ENCODE results near the gene ERO1B.

Gene ERO1B

DNA sequence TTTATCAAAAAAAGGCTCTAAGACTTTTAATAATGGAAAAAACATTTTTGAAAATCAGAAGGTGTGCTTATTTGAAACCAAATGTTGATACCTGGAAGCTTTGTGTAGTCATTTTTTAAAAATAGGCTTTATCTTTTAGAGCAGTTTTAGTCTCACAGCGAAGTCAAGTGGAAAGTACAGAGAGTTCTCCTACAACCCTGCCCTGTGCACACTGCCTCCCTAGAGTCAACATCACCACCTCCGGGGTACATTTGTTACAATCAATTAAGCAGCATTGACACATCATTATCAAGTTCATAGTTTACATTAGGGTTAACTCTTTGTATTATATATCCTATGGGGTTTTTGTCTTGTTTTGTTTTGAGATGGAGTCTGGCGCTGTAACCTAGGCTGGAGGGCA, 10.7 kb upstream of the ERO1B start:
- no peak for DNase-seq

DNA sequence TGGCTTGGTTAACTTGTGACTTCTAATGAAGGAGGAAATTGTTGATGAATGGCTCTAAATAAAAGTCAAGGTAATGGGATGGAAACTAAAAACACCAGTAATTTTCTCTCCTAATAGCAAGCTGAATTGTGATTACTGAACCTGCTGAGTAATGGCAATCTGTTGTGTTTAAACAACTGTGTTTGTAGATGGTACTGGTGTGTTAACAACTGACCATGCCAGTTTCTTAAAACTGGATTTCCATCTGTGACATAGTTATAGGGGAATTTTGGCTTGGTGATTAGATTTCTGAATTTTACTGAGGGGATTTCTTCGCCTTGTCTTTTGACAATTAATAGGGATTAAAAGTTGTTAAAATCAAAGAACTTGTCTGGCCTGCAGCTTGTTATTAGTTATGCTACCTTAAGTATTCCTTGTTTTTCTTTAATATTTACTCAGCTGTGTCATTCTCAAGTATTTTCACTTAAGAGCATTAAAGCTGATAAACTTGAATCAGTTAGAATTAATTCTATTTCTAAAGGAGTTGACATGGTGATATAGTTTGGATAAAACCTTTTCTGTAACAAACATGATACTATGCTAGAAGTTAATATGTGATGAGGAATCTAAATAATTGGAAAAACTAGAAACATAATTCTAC, 7.9 kb upstream of the ERO1B start:
- no peak for DNase-seq

DNA sequence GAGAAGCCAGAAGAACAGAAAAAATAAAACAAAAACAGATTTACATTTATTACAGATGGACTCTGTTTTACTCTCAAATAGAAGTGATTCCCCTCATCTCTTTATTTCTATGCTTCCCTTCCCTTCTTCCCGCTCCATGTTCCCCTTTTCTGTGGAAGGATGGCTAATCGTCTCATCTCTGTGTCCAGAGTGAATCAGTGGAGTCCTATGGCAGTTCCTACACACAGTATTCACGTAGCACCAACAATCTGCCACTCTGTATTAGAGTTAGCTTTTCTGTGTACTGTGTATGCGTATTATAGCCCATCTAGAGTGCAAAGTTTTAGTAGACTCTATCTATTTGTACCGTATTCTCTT, 6.8 kb upstream of the ERO1B start:
- DNase-seq = no peak

DNA sequence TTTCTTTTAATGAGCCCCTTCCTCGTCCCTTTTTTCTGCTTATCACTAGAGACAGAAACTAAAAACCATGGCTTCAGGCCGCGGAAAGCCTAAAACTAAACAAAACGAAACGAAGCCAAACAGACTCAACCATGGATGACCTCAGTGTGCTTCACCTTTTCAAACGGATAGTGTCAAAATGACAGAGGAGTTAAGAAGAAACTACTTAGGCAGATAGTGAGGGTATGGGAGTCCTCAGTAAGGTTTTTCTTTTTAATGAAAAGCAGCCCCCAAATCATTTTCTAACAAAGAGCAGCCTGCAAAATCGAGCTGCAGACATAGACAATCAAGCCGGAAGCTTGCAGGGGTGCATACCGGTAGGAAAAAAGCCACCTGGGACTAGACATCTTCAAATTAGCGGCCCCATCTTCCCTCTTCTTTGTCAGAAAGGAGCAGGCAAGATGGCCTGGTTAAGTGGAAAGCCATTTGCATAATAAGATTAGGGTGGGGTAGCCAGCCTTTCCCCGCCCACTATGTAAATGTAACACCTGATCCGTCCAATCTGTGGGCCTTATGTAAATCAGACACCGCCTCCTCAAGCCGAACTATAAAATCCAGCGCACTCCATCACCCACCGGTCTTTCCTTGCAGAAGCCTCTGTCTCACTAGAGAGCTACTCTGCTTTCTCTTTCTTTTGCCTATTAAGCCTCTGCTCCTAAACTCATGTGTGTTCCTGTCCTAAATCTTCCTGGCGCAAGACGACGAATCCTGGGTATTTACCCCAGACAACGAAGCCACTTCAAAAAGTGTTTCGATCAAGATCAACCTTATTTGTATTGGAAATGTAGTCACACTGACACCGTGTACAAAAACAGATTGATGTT, 6.2 kb upstream of the ERO1B start:
- no peak for DNase-seq

DNA sequence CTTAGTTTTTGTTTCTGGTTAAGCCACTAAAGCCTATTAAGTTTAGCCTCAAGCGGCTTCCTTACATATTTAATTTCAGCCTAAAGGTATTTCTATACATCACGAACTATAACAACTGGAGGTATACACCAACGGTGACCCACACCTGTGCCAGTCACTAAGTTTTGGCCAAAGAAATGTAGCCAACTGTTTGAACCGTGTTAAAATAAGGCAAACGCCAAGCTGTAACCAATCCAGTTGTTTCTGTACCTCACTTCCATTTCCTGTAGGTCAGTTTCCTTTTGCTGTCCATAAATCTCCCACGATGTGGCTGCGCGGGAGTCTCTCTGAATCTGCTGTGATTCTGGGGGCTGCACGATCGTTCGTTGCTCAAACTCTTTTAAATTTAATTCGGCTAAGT, 5.6 kb upstream of the ERO1B start:
- DNase-seq = no peak

DNA sequence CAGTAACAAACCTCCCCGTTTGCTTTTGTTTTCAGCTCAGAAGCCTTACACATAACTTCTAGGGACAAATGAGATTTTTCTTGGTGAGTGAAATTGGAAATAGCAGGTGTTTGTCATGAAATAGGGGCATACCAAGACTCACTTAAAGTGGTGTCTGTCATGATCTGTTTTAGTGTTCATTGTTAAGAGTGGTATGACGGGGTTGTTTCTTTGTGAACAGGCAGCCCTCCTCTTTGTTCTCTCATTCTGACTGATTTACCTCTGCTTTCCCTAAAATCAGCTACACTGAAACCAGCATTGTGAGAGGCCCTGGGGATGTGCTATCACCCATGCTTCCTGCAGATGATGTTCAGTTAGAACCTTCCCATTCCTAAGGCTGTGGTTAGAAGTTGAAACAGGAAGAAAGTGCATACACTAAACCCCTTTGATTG, 2.5 kb upstream of the ERO1B start:
- DNase-seq = peak; percentile 7

DNA sequence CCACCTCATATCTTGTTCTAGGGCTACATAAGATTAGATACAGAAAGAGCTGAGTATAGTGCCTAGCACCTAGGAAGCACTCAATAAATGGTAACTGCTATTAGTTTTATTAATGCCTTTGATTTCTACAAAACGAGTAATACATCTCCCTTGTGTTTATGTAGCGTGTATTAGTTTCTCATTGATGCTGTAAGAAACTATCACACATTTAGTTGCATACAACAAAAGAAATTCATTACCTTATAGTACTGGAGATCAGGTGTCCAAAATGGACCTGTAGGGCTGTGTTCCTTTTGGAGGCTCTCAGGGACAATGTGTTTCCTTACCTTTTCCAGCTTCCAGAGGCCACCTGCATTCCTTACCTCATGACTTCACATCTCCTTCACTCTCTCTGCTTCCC, 961 bp upstream of the ERO1B start:
- no peak for DNase-seq

DNA sequence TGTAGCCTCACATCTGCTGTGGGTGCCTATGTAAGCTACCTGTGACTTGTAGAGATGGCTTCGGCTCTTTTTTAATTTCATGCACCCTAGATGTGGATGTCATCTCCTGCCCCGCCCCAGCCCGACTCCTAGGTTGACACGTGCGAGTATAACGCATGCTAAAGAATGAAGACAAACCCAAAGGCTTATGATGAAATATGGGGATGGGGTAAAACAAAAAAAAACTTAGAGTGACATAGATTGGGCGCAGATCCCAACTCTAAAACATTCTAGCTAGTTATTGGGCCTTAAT, 613 bp upstream of the ERO1B start:
- DNase-seq = no peak

DNA sequence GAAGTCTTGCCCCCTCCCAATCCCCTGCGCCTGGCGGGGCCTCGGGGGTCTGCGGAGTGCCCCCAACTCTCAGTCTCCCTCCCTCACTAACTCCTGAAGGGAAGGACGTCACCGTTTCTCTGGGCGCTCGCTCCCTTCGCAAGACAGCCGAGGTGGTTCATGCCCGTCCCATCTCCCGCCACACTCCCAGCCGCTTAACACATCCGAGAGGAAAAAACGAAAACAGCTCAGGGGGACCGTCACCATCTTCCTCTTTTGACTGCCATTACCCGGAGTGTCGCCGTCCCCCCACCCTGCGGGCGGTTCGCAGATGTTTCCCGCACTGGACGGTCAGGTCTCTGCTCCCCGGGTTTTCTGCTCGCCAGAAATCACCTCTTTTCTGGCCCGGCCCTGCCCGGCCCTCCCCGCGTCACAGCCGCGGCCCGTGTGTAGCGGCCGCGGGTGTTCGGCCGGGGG, 532 bp downstream of the ERO1B start:
- DNase-seq = peak; percentile 43

DNA sequence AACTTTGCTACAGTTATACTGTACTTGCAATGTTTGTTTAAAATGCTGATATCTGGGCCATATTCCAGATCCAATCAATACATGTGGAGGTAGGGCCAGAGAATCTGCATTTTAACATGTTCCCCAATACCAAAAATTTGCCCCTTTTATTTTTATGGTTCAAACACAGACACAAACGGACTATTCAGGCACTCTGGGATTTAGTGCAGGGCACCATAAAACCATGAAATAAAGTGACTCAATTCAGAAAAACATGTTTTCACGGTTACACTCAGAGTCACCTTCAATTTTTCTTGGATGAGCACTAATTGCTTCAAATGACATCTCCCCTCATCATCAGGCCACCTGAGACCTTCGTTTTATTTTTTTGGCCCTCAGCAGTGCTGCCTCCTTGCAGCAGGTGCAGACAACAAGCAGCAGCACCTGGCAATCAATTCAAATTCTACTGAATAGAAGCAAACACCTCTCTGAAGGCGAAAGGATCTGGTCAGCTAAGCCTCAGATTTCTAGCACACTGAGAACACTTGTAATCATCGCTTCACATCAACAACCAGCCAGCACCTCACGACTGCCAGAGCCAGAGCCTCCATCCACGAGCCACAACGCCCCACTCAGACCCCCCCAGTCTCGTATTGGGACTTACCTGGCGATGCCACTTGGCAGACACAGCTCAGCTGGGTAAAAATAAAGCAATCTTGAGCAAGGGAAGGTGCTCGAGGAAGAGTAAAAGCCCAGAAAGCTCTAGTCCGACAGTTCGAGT, 1.1 kb downstream of the ERO1B start:
- peak; percentile 48 for DNase-seq

DNA sequence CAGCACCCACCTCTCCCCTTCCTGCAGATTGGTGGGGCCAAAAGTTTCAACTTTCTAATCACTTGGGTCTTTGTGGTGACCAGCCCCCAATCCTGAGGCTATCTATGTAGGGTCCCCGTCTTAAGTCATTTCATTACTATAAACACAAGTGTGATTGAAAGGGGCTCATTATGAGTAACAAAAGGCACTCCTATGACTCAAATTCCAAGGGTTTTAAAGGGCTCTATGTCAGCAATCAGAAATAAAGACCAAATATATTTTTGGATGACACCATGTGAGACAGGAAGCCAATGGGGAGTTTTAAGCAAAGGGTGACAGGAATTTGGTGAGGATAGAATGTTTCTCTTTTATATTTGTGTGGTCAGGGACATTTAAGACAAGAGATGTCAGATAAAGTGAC, 6.2 kb downstream of the ERO1B start:
- DNase-seq = no peak

DNA sequence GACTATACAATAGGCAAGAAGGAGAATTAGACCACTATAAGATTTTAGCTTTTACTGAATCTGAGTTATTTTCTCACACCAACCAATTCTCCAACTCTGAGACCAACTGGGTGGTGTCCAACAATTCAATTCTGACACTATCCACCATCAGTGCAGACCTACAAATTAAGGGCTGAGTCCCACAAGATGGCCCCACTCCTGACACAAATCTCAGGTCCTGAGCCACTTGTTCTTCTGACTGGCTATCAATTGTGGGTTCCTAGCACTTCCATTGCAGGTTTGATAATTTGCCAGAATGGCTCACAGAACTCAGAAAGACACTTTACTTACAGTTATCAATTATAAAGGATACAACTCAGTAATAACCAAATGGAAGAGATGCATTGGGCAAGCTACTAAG, 6.7 kb downstream of the ERO1B start:
- DNase-seq = no peak

DNA sequence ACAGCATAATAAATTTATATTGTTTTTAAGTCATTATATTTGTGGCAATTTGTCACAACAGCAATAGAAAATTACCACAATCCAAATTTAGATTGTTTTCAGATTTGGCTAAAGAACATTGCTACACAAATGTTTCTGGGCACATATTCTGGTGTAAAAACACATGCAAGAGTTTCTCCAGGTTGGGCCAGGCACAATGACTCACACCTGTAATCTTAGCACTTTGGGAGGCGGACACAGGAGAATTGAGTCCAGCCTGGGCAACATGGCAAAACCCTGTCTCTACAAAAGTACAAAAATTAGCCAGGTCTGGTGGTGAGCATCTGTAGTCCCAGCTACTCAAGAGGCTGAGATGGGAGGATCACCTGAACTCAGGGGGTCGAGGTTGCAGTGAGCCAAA, 8.4 kb downstream of the ERO1B start:
- DNase-seq = no peak

DNA sequence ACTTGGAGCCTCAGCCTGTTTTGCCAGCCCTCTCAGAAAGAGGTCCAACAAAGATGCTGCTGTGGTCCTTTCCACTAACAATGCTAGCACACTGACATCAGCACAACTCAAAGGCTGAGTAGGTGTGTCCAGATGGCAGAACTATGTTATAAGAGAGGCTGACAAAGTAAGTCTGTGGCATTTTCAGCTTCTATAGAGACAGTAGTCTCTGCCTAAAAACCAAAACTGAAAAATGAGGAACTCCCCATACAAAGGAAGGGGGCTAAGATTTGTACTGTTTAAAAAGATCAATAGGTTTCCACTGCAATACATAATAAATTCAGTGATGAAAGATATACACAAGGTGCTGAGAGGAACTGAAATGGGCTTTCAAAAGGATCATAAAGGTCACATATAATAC, 12.3 kb downstream of the ERO1B start:
- DNase-seq = no peak

DNA sequence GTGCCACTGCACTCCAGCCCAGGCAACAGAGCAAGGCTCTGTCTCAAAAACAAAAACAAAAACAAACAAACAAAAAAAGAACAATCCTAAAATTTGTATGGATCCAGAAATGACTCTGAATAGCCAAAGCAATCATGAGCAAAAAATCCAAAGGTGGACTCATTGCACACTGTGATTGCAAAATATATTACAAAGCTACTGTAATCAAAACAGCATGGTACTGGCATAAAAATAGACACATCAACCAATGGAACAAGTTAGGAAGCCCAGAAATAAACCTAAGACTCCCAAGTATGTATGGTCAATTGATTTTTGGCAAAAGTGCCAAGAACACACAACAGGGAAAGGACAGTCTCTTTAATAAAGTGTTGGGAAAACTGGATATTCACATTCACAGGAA, 19.9 kb downstream of the ERO1B start:
- DNase-seq = no peak

DNA sequence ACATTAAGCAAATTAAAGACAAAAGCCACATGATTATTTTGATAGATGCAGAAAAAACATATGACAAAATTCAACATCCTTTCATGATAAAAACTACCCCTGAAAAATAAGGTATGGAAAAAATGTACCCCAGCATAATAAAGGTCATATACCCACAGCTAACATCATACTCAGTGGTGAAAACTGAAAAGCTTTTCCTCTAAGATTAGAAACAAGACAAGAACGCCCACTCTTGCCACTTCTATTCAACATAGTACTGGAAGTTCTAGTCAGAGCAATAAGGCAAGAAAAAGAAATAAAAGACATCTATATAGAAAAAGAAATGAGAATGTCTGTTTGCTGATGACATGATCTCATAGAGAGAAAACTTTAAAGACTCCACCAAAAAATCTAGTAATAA, 20.7 kb downstream of the ERO1B start:
- no peak for DNase-seq

DNA sequence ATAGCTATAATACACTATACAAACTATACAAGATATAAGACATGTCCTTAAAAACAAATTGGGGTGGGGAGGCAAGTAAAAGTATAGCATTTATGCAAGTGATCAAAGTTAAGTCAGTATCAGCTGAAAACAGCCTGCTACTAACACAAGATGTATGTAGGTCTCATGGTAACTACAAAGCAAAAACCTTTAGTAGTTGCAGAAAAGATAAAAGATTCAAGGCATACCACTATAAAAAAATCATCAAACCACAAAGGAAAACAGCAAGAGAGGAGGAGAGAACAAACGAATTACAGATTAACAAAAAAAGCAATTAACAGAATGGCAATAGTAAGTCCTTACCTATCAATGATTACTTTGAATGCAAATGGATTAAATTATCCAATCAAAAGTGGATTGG, 22.7 kb downstream of the ERO1B start:
- DNase-seq = no peak

DNA sequence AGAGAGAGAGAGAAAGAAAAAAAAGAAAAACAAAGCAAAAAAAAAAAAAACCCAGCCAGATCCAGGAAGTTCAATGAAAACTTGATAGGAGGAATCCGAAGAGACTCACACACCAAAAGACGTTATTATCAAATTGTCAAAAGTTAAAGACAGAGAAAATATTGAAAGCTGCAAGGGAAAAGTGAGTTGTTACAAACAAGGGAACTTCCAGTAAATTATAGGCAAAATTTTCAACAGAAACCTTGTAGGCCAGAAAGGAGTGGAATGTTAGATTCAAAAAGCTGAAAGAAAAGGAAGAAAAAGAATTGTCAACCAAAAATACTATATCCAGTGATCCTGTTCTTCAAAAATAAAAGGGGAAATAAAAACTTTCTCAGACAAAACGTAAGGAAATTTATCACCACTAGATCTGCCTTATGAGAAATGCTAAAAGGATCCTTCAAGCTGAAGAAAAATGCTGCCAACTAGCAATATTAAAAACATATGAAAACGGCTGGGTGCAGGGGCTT, 23.6 kb downstream of the ERO1B start:
- DNase-seq = no peak

DNA sequence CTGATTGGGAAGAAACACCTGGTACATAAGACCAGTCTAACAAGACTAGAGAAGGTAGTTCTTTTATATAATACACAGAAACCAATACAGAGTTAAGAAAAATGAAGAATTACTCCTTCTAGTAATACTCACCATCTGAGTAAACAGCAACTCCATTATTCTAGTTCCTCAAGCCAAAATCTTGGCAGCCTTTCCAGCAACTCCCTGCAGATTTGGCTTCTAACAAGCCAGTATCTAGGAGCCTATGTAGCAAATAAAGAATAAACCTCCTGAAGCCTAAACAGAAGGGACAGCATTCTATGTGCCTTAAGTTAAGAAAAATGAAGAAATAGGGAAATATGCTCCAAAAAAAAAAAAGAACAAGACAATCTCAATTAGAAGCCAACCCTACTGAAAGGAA, 24.5 kb downstream of the ERO1B start:
- DNase-seq = no peak

DNA sequence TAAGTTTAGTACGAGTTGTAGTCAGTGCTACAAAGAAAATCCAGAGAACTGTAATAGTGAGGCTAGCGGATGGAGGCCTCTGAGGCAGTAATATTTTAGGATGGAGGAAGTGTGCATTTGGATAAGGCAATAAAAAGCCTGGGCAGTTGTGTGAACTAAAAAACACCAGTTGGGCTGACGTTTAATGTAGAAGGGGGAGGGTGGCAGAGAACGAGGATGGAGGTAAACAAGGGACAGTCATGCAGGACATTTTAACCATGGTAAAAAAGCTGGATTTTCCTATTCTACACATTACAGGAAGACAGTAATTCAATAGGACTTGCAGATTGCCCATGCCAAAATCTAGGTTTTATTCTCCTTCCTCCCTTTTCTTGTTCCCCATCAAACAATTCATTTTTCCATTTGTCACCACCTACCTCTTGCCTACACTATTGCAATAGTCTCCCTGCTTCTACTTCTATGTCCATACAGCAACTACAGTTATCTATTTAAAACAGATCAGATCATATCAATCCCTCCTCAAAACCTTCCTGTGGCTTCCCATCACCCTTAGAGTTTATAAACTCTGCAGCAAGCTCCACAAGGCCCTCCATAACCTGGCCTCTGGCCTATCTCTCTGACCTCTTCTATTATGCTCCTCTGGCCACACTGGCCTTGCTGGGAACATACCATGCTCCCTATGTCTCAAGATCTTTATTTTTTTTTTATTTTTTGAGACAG, 27.7 kb downstream of the ERO1B start:
- DNase-seq = no peak

DNA sequence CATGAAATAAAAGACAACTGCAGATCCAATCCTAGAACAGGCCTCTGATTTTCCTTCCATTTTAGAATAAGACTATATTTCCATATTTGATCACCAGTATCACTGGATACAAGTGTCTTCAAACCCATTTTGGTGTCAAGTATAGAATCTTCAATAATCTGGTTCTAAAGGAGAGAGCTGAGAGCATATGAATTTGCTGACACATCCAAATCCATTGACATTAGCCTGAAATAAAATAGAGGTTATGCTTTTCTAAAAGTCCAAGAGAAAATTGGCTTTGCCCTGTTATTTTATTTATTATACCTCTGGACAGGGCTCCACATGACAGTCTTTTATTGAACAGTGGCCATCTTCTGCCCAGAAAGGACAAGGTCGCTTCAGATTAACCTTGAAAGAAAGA, 28.6 kb downstream of the ERO1B start:
- DNase-seq = no peak

DNA sequence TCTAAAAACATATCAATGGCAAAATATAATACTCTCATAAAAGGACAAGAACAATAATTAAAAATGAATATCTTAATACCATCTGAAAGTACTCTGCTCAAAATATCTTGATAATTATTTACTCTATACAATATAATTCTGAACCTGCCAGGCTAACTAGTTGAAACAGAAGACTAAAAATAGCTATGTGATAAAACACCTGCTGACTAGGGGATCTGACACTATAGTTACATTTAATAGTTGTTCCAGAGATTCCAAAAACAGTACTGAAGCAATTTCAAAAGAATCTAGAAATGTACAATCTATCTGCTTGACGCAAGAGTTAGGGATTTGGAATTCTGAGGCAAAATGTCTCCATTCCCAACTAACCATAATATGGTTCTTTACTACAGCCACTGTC, 30.2 kb downstream of the ERO1B start:
- DNase-seq = no peak

DNA sequence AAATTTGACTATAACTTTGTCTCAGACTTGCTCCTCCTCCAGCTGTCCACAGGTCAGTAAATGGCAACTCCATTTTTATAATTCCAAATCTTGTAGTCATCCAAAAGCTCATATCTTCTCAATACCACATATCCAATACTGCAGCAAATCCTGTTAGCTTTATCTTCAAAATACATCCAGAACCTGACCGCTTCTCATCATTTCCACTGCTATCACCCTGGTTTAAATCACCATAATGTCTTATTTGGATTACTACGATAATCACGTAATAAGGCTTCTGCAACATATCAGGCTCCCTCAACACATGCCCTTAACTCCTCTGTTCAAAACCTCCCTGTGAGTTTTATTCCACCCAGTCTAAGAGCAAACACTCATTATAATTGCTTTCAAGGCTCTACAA, 34.5 kb downstream of the ERO1B start:
- DNase-seq = no peak
